Fibroblast of skin of left quadriceps (primary cell): Measurements from ENCODE around the gene RGSL1.
A peak's percentile ranks its signal among the peaks of the same experiment; 100 is the strongest.

Experiments used
- DNase-seq, 2 experiments: peaks; one replicate each; pipeline ENCODE4 v3.0.0-alpha.2; 2013; ENCODE audit warnings: low read depth in 2 of 2

The RGSL1 gene

GRCh38 chr1:182549346-182549745 is 99.4 kb downstream of the RGSL1 start:
- no peak for DNase-seq

- DNase-seq, result no peak
Measured at GRCh38 chr1:182549811-182550210, 99.9 kb downstream of the RGSL1 start.

- DNase-seq, result no peak
Measured at GRCh38 chr1:182552527-182552926, 102.6 kb downstream of the RGSL1 start.

- no peak for DNase-seq
Measured at GRCh38 chr1:182555493-182555892, 105.5 kb downstream of the RGSL1 start.

GRCh38 chr1:182556279-182556678 is 106.3 kb downstream of the RGSL1 start:
- no peak for DNase-seq

- DNase-seq, result no peak
Measured at GRCh38 chr1:182560392-182560984, 110.5 kb downstream of the RGSL1 start.

GRCh38 chr1:182561456-182561855 is 111.5 kb downstream of the RGSL1 start:
- no peak for DNase-seq

- no peak for DNase-seq
Measured at GRCh38 chr1:182563095-182563494, 113.1 kb downstream of the RGSL1 start.

- DNase-seq, result no peak
Measured at GRCh38 chr1:182564406-182565004, 114.6 kb downstream of the RGSL1 start.

GRCh38 chr1:182565537-182565936 is 115.6 kb downstream of the RGSL1 start:
- DNase-seq, result no peak

GRCh38 chr1:182567629-182568028 is 117.7 kb downstream of the RGSL1 start:
- DNase-seq, result no peak

GRCh38 chr1:182568647-182569284 is 118.8 kb downstream of the RGSL1 start:
- no peak for DNase-seq

GRCh38 chr1:182569939-182570610 is 120.1 kb downstream of the RGSL1 start:
- DNase-seq, result no peak

- no peak for DNase-seq
Measured at GRCh38 chr1:182570611-182570970, 120.6 kb downstream of the RGSL1 start.

GRCh38 chr1:182574156-182574555 is 124.2 kb downstream of the RGSL1 start:
- DNase-seq, result no peak

- peak; percentile 16 to 29 for DNase-seq
Measured at GRCh38 chr1:182575540-182576149, 125.7 kb downstream of the RGSL1 start.

- DNase-seq, result no peak
Measured at GRCh38 chr1:182580736-182581135, 130.8 kb downstream of the RGSL1 start.

GRCh38 chr1:182584746-182585145 is 134.8 kb downstream of the RGSL1 start:
- no peak for DNase-seq

- no peak for DNase-seq
Measured at GRCh38 chr1:182586380-182586779, 136.4 kb downstream of the RGSL1 start.

- DNase-seq, result no peak
Measured at GRCh38 chr1:182587093-182587492, 137.1 kb downstream of the RGSL1 start.

- no peak for DNase-seq
Measured at GRCh38 chr1:182587666-182588499, 137.9 kb downstream of the RGSL1 start.
